Stromal cell of bone marrow (primary cell): Measurements from ENCODE around the gene SCAF1.

Experiments used
- DNase-seq: peaks from one replicate; pipeline ENCODE4 v3.0.0-alpha.2; 2012; ENCODE audit warnings: low read depth

SCAF1 gene

DNA sequence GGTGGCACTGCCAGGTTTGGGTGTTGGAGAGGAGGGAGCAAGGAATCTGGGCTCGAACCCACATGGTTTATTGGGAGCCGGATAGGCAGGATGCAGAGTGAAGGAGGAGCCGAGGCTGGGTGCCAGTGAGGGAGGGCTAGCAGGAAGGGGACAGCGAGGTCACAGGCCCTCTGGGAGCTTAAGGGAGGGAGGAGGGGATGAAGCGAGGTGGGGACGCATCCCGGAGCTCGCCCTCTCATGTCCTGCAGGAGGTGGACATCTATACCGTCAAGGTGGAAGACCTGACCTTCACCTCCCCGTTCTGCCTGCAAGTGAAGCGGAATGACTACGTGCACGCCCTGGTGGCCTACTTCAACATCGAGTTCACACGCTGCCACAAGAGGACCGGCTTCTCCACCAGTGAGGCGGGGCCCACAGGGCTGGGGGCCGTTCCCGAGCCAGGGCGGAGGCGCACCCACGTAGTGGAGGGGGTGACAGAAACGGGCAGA, 43.9 kb downstream of the SCAF1 start:
- no peak for DNase-seq

DNA sequence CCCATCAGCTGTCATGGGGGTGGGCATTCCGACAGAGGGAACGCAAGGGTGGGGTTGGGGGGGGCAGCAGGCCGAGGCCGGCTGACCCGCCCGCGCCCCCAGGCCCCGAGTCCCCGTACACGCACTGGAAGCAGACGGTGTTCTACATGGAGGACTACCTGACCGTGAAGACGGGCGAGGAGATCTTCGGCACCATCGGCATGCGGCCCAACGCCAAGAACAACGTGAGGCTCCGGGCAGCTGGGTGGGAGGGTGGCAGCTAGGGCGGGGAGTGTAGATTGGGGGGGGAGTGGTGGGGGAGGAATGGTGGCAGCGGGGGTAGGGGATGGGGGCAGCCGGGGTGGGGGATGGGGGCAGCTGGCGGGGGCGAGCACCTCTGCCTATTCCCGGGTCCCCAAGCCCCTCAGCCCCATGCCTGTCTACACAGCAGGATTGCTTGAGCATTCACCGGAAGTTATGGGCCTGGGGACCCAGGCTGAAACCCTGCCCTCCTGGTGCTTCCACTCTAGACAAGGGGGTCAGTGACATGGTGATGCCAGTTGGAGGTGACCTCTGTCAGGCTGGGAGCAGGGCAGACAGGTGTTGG, 44.6 kb downstream of the SCAF1 start:
- no peak for DNase-seq

DNA sequence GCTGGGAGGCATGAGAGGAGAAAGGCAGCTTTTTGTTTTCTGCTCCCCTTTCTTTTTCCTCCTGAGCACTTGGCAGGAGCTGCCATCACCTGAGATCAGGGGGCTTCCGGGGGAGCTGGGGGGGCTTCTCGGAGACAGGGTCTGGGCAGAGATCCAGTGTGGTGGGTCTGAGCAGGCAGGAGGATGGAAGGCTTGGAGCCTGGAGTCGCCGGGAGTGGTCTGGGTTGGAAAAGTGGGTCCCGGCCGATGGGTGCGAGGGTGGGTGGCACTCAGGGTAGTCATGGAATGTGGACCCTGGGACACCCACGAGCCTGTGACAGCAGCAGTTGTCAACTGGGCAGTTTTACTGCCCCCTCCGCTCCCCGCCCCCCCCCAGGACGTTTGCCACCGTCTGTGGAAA, 45.1 kb downstream of the SCAF1 start:
- no peak for DNase-seq

DNA sequence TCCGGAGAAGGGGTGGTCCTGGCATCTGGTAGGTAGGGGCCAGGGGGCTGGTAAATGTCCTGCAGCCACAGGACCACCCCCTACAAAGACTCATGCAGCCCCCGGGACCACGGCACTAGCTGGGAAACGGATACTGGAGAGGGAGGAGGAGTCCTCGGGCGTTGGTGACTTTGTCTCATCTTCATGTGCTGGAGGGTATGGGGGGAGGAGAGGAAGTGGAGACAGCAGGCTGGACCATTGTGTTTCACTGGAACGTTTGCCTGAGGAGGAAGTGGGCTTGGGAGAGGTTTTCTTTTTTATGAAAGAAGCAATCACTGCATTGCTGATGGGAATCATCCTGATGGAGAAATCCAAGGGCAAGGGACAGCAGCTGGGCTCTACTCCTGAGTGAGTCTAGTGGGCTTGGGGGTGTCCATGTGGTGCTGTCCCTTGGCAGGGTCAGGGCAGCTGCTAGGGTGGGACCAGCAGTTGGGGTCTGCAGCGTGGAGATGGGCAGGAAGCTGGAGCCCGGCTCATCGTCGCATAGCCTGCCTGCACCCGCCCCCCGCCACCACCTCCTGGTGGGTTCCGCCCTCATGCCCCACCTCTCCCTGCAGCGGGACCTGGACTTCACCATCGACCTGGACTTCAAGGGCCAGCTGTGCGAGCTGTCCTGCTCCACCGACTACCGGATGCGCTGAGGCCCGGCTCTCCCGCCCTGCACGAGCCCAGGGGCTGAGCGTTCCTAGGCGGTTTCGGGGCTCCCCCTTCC, 45.7 kb downstream of the SCAF1 start:
- DNase-seq = no peak

DNA sequence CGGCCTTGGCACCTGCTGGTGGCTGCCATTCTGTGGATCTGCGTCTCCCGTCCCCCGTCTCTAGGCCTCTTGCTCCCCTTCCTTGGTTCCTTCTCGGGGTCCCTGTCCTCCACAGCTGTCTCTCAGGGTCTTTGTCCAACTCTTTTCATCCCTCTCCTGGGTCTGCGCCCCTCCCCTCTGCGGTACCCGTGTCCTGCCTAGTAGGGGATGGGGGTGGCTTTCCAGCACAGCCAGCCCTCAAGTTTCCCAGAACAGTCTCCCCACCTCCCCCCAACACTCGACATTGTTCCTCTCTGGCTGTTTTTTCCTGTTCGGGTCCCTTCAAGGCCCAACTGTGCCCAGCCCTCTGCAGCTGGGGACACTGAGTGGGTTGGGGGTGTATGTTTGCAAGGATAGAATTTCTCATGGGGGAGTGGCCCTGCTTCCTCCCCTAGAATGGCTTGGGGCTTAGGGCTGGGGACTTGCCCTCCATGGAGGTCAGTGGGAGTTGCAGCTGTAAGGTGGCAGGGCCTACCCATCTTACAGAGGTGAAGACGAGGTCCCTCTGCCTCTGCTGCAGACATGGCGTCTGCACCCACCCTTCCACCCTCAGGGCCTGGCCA, 46.6 kb downstream of the SCAF1 start:
- no peak for DNase-seq

DNA sequence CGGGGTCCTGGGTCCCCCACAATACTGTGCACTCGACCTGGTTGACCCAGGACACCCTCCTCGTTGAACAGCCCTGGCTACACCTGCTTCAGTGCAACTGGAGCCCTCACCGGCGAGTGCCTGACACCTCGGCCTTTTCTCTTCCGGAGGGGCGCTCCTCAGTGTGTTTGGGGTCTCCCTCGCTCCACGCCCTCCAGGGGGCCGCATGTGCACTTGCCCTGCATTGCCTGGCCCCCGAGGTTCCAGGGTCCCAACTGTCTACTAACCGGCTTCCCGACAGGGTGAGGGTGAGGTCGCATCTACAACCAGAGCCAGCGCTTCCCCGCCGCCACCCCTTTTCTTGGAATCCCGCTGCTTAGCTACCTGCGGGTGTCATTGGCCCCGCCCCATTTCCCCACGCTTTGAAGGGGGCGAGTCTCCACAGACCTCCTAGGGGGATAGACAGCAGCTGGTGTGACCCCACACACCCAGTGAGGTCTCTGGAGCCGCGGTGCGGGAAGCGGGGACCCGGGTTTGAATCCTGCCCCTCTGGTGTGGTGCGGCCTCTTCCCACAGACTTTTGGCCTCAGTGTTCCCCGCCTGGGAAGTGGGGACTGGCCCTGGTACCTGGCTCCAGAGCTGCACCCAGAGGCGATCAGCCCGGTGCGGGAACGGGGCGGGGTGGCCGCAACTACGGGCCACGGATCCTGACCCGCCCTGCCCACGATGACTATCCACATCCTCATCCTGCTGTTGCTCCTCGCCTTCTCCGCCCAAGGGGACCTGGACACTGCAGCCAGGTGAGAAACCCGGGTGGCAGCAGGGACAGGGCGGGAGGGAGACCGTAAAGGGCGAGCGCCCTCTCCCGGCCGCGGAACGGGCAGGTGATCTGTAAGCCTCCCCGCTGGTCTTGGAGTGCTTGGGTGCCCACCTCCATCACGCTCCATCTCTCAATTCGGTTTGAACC, 47.4 kb downstream of the SCAF1 start, which contains the start of gene ADM5:
Gene ADM5, plus strand, starts transcription at position 462 of the 946 bp plus-strand sequence. Its CDS starts 244 bp downstream, at position 706.
- DNase-seq = no peak

DNA sequence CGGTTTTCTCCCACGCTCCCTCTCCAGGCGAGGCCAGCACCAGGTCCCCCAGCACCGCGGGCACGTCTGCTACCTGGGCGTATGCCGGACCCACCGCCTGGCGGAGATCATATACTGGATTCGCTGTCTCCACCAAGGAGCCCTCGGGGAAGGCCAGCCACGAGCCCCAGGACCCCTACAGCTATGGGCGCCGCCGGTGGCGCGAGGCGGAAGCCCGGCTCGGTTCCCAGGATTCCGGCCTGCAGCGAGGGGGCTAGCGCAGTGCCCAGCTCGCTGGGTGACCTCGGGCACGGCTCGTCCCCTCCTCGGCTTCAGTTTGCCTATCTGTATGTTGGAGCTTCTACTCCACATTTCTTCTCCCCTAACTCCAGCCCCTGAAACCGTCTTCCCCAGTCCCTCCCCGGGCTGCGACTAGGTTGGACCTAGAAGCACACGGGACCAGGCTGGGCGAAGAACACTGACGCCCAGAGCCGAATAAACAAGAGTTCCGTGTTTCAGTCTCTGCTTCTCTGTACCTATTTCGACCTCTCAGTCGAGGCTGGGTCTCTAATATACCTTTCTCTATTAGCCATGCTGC, 48.2 kb downstream of the SCAF1 start:
- DNase-seq = no peak

DNA sequence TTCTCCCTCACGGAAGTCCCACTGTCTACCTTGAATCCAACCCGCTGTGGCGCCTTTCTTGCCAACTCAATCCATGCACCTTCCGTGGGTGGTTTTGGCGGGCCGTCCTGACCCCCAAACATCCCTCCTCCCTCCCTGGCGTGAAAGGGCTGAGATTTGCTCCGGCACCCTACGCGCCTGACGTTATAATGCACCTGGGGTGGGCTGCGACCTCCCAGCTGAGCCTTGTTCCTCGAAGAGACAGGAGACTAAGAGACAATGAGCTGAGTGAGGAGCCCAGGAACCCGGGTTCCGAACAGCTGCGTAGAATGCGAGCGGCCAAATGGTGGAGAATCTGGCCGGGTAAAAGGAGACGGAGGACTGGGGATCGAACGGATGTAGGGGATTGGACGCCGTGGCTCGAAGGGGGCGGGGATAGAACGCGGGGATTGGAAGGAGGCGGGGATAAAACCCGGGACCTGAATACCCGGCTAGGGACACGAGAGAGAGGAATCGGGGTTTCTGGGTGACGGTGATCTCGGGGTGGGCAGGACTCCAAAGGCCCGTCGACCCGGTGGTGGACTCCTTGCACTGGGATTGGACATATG, 48.7 kb downstream of the SCAF1 start, which contains the start of gene CPT1C:
Gene CPT1C, plus strand, starts transcription at position 461 of the 587 bp plus-strand sequence. CDS start 1,137 bp downstream, outside the sequence.
- DNase-seq = peak; percentile 65

DNA sequence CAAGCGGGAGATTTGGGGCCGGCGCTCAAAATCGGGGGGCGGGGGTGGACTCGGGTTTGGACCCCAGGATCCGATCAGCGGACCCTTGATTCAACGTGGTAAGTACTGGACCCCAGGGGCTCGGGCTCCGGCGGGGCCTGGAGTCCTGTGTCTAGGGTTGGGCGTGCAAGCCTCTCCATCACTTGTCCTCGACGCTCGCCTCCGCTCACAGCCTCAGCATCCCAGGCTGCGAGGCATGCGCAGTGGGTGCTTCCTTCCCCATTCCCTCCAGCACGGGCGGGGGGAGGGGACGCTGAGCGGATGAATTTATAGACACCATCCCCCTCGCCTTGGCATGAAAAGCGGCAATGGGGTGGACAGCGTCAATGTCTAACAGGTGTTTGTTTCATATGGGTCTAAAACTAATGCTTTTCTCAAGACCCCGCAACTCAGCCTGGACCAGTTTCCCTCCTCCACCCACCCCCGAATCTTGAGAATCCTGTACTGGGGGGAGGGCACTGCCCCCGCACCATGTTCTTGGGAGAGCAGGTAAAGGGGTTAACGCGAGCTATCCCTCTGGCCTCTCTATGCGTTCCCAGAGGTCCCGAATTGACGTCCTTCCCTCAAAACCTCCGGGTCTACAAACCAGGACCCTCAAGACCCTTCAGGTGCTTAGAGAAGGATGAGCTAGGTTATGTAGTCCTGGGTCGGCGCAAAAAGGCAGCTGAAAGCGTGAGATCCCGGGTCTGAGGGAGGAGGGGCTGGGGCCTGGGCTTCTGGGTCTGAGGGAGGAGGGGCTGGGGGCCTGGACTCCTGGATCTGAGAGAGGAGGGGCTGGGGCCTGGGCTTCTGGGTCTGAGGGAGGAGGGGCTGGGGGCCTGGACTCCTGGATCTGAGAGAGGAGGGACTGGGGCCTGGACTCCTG, 49.5 kb downstream of the SCAF1 start:
- peak; percentile 45 for DNase-seq

DNA sequence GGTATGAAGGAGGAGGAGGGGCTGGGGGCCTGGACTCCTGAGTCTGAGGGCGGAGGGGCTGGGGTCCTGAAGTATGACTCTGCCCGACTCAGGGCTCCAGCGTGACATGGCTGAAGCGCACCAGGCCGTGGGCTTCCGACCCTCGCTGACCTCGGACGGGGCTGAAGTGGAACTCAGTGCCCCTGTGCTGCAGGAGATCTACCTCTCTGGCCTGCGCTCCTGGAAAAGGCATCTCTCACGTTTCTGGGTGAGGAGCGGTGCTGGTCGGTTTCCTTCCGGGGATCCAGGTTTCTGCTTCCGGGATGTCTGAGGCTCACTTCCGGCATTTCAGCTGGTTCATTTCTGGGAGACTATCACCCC, 50.1 kb downstream of the SCAF1 start:
- no peak for DNase-seq

DNA sequence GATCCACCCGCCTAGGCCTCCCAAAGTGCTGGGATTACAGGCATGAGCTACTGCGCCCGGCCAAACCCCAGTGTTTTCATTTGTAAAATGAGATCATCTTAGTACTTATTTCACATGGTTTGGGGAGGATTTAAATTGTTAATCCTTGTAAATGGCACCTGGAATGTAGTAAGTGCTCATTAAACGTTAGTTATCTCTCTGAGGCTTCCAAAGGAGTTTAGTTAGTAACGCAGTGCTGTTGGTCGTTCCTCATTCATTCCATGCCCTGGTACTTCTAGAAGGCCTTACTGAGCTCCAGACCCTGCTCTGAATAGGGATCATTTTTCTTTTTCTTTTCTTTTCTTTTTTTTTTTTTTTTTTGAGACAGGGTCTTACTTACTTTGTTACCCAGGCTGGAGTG, 54.1 kb downstream of the SCAF1 start:
- no peak for DNase-seq

DNA sequence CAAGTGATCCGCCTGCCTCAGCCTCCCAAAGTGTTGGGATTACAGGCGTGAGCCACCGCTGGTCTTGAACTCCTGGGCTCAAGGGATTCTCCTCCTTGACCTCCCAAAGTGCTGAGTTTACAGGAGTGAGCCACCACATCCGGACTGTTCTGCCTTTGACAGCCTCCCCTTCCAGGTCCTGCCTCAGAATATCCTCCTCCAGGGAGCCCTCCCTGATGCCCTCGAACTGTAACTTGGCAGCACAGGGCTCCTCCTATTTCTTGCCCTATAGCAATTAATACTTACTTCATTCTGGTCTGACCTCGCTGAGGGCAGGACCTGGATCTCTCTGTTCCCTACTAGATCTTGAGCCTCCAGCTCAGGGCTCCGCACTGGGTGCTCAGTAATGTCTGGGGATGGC, 54.9 kb downstream of the SCAF1 start:
- no peak for DNase-seq

DNA sequence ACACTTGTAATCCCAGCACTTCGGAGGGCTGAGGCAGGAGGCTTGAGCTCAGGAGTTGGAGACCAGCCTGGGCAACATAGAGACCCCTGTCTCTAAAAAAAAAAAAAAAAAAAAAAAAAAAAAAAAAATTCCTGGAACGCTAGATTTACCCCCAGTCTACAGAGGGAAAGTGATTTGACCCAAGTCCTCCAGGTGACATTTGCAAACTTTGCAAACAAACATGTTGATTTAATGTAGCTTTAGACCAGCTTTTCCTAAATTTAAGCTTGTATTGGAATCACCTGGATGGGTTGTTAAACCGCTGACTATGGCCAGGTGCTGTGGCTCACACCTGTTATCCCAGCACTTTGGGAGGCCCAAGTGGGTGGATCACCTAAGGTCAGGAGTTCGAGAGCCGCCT, 57.4 kb downstream of the SCAF1 start:
- DNase-seq = no peak

DNA sequence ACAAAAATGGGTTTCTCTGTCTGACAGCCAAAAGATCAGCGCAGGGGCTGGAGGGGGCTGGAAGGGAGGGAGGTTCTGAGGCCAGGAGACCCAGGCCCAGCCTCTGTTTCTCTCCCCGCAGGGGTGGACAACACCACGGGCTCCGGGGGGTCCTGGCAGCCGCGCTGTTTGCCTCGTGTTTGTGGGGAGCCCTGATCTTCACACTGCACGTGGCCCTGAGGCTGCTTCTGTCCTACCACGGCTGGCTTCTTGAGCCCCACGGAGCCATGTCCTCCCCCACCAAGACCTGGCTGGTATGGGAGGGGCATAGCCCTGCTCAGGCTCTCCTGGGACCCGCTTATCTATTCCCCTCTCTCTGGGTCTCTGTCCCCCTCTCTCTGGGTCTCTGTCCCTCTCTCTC, 58.6 kb downstream of the SCAF1 start:
- DNase-seq = no peak

DNA sequence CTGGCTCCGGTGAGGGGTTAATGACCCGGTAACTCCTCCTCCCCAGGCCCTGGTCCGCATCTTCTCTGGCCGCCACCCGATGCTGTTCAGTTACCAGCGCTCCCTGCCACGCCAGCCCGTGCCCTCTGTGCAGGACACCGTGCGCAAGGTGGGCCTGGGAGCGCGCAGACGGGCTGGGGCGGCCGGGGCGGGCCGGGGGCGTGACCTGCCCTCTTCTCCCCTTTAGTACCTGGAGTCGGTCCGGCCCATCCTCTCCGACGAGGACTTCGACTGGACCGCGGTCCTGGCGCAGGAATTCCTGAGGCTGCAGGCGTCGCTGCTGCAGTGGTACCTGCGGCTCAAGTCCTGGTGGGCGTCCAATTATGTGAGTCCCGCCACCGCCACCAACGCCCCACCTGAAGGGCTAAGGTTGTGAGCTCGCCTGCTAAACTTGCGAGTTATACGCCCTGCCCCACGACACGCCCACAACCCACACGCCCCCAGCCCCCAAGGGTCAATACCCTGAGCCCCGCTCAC, 59.3 kb downstream of the SCAF1 start:
- DNase-seq = no peak

DNA sequence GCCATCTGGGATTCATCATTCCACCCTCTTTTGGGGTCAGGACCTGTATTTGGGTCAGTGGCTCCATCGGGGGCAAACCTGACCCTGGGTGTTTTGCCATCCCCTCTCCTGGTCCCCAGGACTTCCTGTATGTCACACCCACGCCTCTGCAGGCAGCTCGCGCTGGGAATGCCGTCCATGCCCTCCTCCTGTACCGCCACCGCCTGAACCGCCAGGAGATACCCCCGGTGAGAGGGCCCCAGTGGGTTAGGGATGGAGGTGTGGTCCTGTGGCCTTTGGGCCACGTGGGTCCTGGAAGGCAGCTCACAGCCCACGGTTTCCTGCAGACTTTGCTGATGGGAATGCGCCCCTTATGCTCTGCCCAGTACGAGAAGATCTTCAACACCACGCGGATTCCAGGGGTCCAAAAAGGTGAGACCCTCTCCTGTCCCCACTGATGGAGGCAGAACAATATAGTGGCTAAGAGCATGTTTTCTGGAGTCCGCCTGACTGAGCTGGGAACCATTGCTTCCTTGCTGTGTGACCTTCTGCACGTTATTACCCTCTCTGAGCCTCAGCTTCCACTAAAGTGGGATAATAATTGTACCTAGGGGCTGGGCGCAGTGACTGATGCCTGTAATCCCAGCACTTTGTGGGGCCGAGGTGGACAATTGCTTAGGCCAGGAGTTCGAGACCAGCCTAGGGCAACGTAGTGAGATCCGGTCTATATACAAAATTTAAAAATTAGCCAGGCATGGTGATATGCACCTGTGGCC, 63.1 kb downstream of the SCAF1 start:
- DNase-seq = no peak

DNA sequence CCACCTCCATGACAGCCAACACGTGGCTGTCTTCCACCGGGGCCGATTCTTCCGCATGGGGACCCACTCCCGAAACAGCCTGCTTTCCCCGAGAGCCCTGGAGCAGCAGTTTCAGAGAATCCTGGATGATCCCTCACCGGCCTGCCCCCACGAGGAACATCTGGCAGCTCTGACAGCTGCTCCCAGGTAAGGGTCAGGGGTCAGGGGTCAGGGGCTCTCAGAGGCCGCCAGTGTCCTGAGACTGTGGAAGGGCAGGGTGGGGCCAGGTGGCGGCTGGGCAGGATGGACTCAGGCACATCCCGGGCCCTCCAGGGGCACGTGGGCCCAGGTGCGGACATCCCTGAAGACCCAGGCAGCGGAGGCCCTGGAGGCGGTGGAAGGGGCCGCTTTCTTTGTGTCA, 63.9 kb downstream of the SCAF1 start:
- DNase-seq = no peak
